CD14-positive monocyte (primary cell): ENCODE data around the gene TRMU. TPM values are rescaled to one million over a fixed set of nuclear protein-coding genes. Genes with fewer than 3 reads are reported as not detected.
"Not testable (repeated sequence)": the region's sequence is repeated elsewhere in the genome, so short reads cannot be mapped to it uniquely, and the experiment has no call there.

Experiments
- DNase-seq, 3 donors: peaks; one replicate each; pipeline ENCODE4 v3.0.0-alpha.2; 2011 to 2022
- H2AFZ ChIP-seq: 2 replicates; pipeline ENCODE4 v1.6.0; 2012; ENCODE audit warnings: mild to moderate bottlenecking, low read depth, low read length, inconsistent platforms; ENCODE audit not compliant: insufficient read depth, poor library complexity, severe bottlenecking
- H3K27ac ChIP-seq, 2 donors: 1 replicate in 1 of 2; 2 replicates in 1 of 2; pipeline ENCODE4 v1.5.1; 2012 to 2013; ENCODE audit warnings: low read length in 2 of 2, control low read depth in 1 of 2, inconsistent platforms in 1 of 2, low read depth in 1 of 2, mild to moderate bottlenecking in 1 of 2
- H3K27me3 ChIP-seq, 2 donors: one replicate each; pipeline versions ENCODE4 v1.6.0 to v1.6.1; 2011 to 2013; ENCODE audit warnings: low read length in 2 of 2; ENCODE audit not compliant: control insufficient read depth in 2 of 2, insufficient read depth in 2 of 2
- H3K36me3 ChIP-seq, 2 donors: replicated peaks in 1 of 2; 1 replicate in 1 of 2; 2 replicates in 1 of 2; pipeline versions ENCODE4 v1.5.1 to v1.6.1; 2012 to 2013; ENCODE audit warnings: low read length in 2 of 2, control low read depth in 1 of 2, inconsistent platforms in 1 of 2, mild to moderate bottlenecking in 1 of 2; ENCODE audit not compliant: insufficient read depth in 2 of 2, control insufficient read depth in 1 of 2
- H3K4me1 ChIP-seq, 2 donors: 1 replicate in 1 of 2; 2 replicates in 1 of 2; pipeline versions ENCODE4 v1.5.1 to v1.6.1; 2012 to 2013; ENCODE audit warnings: low read length in 2 of 2, control low read depth in 1 of 2, inconsistent platforms in 1 of 2, mild to moderate bottlenecking in 1 of 2, moderate library complexity in 1 of 2; ENCODE audit not compliant: insufficient read depth in 2 of 2, control insufficient read depth in 1 of 2
- H3K4me2 ChIP-seq: replicated peaks from 2 replicates; pipeline ENCODE3; 2012; ENCODE audit warnings: low read length, moderate library complexity, mild to moderate bottlenecking; ENCODE audit not compliant: poor library complexity, severe bottlenecking; ENCODE audit errors: extremely low read depth
- H3K4me3 ChIP-seq, 3 experiments: fragments of 200-600 bp in 1 of 3; sonication (generic) in 1 of 3; replicated peaks in 1 of 3; 1 replicate in 2 of 3; 2 replicates in 1 of 3; pipeline ENCODE4 v1.5.1; 2011 to 2013; ENCODE audit warnings: low read length in 3 of 3, mild to moderate bottlenecking in 3 of 3, control low read depth in 2 of 3, low read depth in 2 of 3, inconsistent platforms in 1 of 3, moderate library complexity in 1 of 3
- H3K79me2 ChIP-seq: 2 replicates; pipeline ENCODE4 v1.6.0; 2012; ENCODE audit warnings: mild to moderate bottlenecking, control low read depth, inconsistent platforms, low read length, moderate library complexity; ENCODE audit not compliant: insufficient read depth
- H3K9ac ChIP-seq: 2 replicates; pipeline ENCODE4 v1.6.0; 2017; ENCODE audit warnings: low read length, mild to moderate bottlenecking; ENCODE audit not compliant: insufficient read depth, poor library complexity, severe bottlenecking
- H3K9me3 ChIP-seq, 2 donors: replicated peaks in 1 of 2; 1 replicate in 1 of 2; 2 replicates in 1 of 2; pipeline versions ENCODE4 v1.5.1 to v1.6.1; 2012 to 2013; ENCODE audit warnings: low read length in 2 of 2, control low read depth in 1 of 2; ENCODE audit not compliant: control insufficient read depth in 1 of 2, insufficient read depth in 1 of 2
- H4K20me1 ChIP-seq: 2 replicates; pipeline ENCODE4 v1.6.0; 2012; ENCODE audit warnings: mild to moderate bottlenecking, low read length, control low read depth, moderate library complexity; ENCODE audit not compliant: insufficient read depth
- H3K27ac Mint-ChIP-seq, 7 donors: one replicate each; pipeline ENCODE4 v1.8.0; 2020; ENCODE audit warnings: mild to moderate bottlenecking in 7 of 7, mixed read lengths in 7 of 7, moderate library complexity in 6 of 7, inconsistent platforms in 2 of 7
- H3K27me3 Mint-ChIP-seq, 3 donors: one replicate each; pipeline ENCODE4 v1.8.0; 2021 to 2022; ENCODE audit warnings: low read depth in 3 of 3, mild to moderate bottlenecking in 3 of 3, mixed read lengths in 3 of 3, moderate library complexity in 3 of 3, inconsistent platforms in 1 of 3
- H3K36me3 Mint-ChIP-seq, 2 donors: one replicate each; pipeline ENCODE4 v1.8.0; 2020; ENCODE audit warnings: mixed read lengths in 2 of 2, inconsistent platforms in 1 of 2, mild to moderate bottlenecking in 1 of 2
- H3K4me1 Mint-ChIP-seq: one replicate; pipeline ENCODE4 v1.8.0; 2020; ENCODE audit warnings: mild to moderate bottlenecking, mixed read lengths
- H3K4me3 Mint-ChIP-seq, 2 donors: one replicate each; pipeline ENCODE4 v1.8.0; 2020; ENCODE audit warnings: mild to moderate bottlenecking in 2 of 2, mixed read lengths in 2 of 2, moderate library complexity in 1 of 2
- H3K9me3 Mint-ChIP-seq, 7 donors: one replicate each; pipeline ENCODE4 v1.8.0; 2020 to 2022; ENCODE audit warnings: mixed read lengths in 7 of 7, mild to moderate bottlenecking in 6 of 7, moderate library complexity in 6 of 7, inconsistent platforms in 2 of 7
- CTCF ChIP-seq: fragments of 200-600 bp; IDR thresholded peaks from one replicate; pipeline ENCODE4 v1.8.0; 2022; ENCODE audit warnings: antibody characterized with exemption, mild to moderate bottlenecking
- WGBS: methylation state at CpG from one replicate; pipeline ENCODE4 v1.1.5; 2013; ENCODE audit warnings: missing lambda C conversion rate; ENCODE audit not compliant: insufficient coverage; 5-methylcytosine and 5-hydroxymethylcytosine counted together
- intact Hi-C, 2 donors: fragments of 100-400 bp; cut with micrococcal nuclease; formaldehyde crosslinking; loops; one replicate each; pipeline versions ENCODE4 v1.15.0 to v1.15.1; 2023
- polyA plus RNA-seq, 3 donors: library from polyadenylated mRNA; depleted of rRNA in 1 of 3; unstranded in 2 of 3; stranded (reverse) in 1 of 3; fragments of 300-500 nt in 2 of 3; fragments of >200 nt in 1 of 3; fragmentation: Illumina TruSeq in 2 of 3; gene quantifications; 1 replicate in 2 of 3; 2 replicates in 1 of 3; pipeline ENCODE4 v1.2.3, GENCODE V29; 2012 to 2021

The TRMU gene
- polyA plus RNA-seq, 3 donors, result 4.7 to 32.9 (median 5.6) TPM

- Mint-ChIP-seq H3K4me1 (no peaks in the 10 kb centered on the region), H3K4me3 (no peak overlapping the region), H3K27ac (peak overlapping the region in 2 of 7 donors; percentile 56 to 78), H3K27me3 (peaks cover 0 to 6% (median 0%) of the 10 kb centered on the region in 3 donors), H3K9me3 (no peaks in the 10 kb centered on the region), H3K36me3 (no peaks in the 10 kb centered on the region)
- Histone ChIP-seq H3K4me3 (no peak overlapping the region), H3K27me3 (no peaks in the 10 kb centered on the region), H3K36me3 (no peaks in the 10 kb centered on the region), H3K4me2 (no peak overlapping the region), H2AFZ (no peak overlapping the region), H3K79me2 (no peaks in the 10 kb centered on the region), H3K9ac (no peak overlapping the region), H3K4me1 (no peaks in the 10 kb centered on the region), H3K9me3 (no peaks in the 10 kb centered on the region), H4K20me1 (no peaks in the 10 kb centered on the region), H3K27ac (no peak overlapping the region)
- DNase-seq, result no peak
- 96% methylated on average over 12 of the region's 13 CpGs for WGBS
- no peak for TF ChIP-seq CTCF
- intact Hi-C loops, result no loop called here
Measured at GRCh38 chr22:46395145-46395544, 59.6 kb downstream of the TRMU start.

GRCh38 chr22:46397049-46397448 lies 61.5 kb downstream of the TRMU start:
- H3K27ac Mint-ChIP-seq, H3K9me3 ChIP-seq, H3K4me1 Mint-ChIP-seq, H3K9me3 Mint-ChIP-seq, intact Hi-C loops, H3K4me3 Mint-ChIP-seq, H3K9ac ChIP-seq, H3K27me3 ChIP-seq, DNase-seq, H3K36me3 Mint-ChIP-seq, H3K4me2 ChIP-seq, H3K27ac ChIP-seq, H3K4me3 ChIP-seq, H3K4me1 ChIP-seq, H4K20me1 ChIP-seq, H3K79me2 ChIP-seq, H3K36me3 ChIP-seq, H2AFZ ChIP-seq, H3K27me3 Mint-ChIP-seq: not testable (repeated sequence)
- no CpG with 5 or more reads among the region's 5 CpGs for WGBS
